Activated T-cell treated with anti-CD3 and anti-CD28 coated beads, Interleukin-2, amount 50 U/mL, for 1 hour (primary cell): ENCODE results near the gene MYO6.

Source experiments
- DNase-seq: peaks from one replicate; pipeline ENCODE4 v3.0.0-alpha.2; 2020

The MYO6 gene

DNA sequence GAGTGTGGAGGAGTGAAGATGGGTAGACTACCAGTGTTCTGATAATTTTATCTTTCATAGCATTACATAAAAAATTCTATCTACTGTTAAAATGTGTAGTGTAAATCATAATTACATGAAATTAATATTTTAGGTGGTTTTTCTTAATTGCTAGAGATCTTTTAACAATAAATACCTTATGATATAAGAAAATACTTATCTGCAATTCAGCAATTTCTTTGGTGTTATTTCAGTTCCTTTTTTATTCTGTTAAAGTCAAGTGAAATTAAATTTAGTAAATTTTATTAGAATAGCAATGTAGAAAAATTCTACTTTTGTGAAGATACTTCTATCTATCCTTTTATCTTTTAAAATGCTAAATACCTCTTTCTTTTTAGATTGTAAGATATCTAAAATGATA is 219.1 kb downstream of the MYO6 start:
- no peak for DNase-seq
